GM23338 (cell line): ENCODE results near the gene BTBD18.

ENCODE experiments used
- CREB1 ChIP-seq: fragments of 250-450 bp; sonication (Bioruptor Pico); IDR thresholded peaks from 2 replicates; pipeline ENCODE4 v1.5.0; 2020; ENCODE audit warnings: low read depth, mild to moderate bottlenecking, moderate library complexity
- EZH2 ChIP-seq: fragments of 200-600 bp; sonication (generic); IDR thresholded peaks from one replicate; pipeline ENCODE4 v1.8.0; 2017; ENCODE audit warnings: antibody characterized with exemption, mild to moderate bottlenecking, low read depth; ENCODE audit not compliant: unreplicated experiment
- EZH2phosphoT487 ChIP-seq: fragments of 200-600 bp; sonication (generic); IDR thresholded peaks from one replicate; pipeline ENCODE4 v1.8.1; 2018; ENCODE audit warnings: antibody characterized with exemption; ENCODE audit not compliant: unreplicated experiment
- NANOG ChIP-seq: IDR thresholded peaks from 2 replicates; pipeline ENCODE4 v1.6.1; 2016; ENCODE audit warnings: antibody characterized with exemption, borderline replicate concordance
- POLR2AphosphoS5 ChIP-seq: IDR thresholded peaks from 2 replicates; pipeline ENCODE4 v1.6.1; 2016; ENCODE audit warnings: antibody characterized with exemption, low read depth
- REST ChIP-seq: IDR thresholded peaks from one replicate; pipeline ENCODE4 v1.6.1; 2018; ENCODE audit warnings: antibody characterized with exemption; ENCODE audit not compliant: unreplicated experiment
- ZNF331 ChIP-seq: fragments of 250-450 bp; sonication (Bioruptor Pico); IDR thresholded peaks from 2 replicates; pipeline ENCODE4 v1.5.0; 2020; ENCODE audit warnings: low read depth, mild to moderate bottlenecking, moderate library complexity
- ZNF462 ChIP-seq: fragments of 250-450 bp; sonication (Bioruptor Pico); IDR thresholded peaks from 2 replicates; pipeline ENCODE4 v1.5.0; 2020; ENCODE audit warnings: mild to moderate bottlenecking, moderate library complexity
- TF ChIP-seq, protein P1 (sequence below), 2 experiments: fragments of 200-600 bp in 1 of 2; sonication (generic) in 1 of 2; conservative IDR thresholded peaks; 2 replicates each; pipeline versions ENCODE4 v1.5.1 to v1.6.1; 2016 to 2017; ENCODE audit warnings: antibody characterized with exemption in 2 of 2, low read depth in 2 of 2, mild to moderate bottlenecking in 2 of 2, moderate library complexity in 1 of 2

GRCh38 chr11:57703341-57703740, 48.3 kb downstream of the BTBD18 start:
- TF ChIP-seq, protein P1, sequence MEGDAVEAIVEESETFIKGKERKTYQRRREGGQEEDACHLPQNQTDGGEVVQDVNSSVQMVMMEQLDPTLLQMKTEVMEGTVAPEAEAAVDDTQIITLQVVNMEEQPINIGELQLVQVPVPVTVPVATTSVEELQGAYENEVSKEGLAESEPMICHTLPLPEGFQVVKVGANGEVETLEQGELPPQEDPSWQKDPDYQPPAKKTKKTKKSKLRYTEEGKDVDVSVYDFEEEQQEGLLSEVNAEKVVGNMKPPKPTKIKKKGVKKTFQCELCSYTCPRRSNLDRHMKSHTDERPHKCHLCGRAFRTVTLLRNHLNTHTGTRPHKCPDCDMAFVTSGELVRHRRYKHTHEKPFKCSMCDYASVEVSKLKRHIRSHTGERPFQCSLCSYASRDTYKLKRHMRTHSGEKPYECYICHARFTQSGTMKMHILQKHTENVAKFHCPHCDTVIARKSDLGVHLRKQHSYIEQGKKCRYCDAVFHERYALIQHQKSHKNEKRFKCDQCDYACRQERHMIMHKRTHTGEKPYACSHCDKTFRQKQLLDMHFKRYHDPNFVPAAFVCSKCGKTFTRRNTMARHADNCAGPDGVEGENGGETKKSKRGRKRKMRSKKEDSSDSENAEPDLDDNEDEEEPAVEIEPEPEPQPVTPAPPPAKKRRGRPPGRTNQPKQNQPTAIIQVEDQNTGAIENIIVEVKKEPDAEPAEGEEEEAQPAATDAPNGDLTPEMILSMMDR (conservative IDR thresholded peaks at IDR 0.05; ENCODE audit: low read depth in 2 of 2) = no peak
- no peak for TF ChIP-seq REST
- no peak for TF ChIP-seq EZH2phosphoT487
- no peak for TF ChIP-seq ZNF462
- TF ChIP-seq POLR2AphosphoS5 = no peak
- TF ChIP-seq EZH2 = no peak
- TF ChIP-seq ZNF331 (CRISPR knock-in tag) = no peak
- no peak for TF ChIP-seq CREB1 (CRISPR knock-in tag)
- TF ChIP-seq NANOG = no peak
